HEK293 (cell line): ENCODE results near the gene ERCC1.

Source experiments
- CTCF ChIA-PET: fragments of 350-600 bp; formaldehyde crosslinking; extraction: SDS; loops from one replicate; lab custom pipeline; 2021; ENCODE audit warnings: antibody characterized with exemption; lab: Yijun Ruan, JAX
- POLR2A ChIA-PET: fragments of 300-600 bp; formaldehyde crosslinking; extraction: SDS; loops from one replicate; lab custom pipeline; 2020; ENCODE audit warnings: antibody characterized with exemption, inconsistent platforms; lab: Yijun Ruan, JAX
- H3K27ac ChIP-seq: fragments of 200-500 bp; sonication (Bioruptor generic); 2 replicates; pipeline ENCODE4 v1.5.1; 2014; ENCODE audit warnings: low read depth, low read length, control low read depth, inconsistent platforms; ENCODE audit errors: extremely low read depth
- H3K36me3 ChIP-seq, 2 experiments: fragments of 200-500 bp in 1 of 2; sonication (Bioruptor generic) in 1 of 2; 1 replicate in 1 of 2; 2 replicates in 1 of 2; pipeline ENCODE4 v1.5.1; 2014 to 2017; ENCODE audit warnings: inconsistent platforms in 2 of 2, low read length in 2 of 2; ENCODE audit not compliant: control insufficient read depth in 2 of 2, insufficient read depth in 1 of 2
- H3K4me1 ChIP-seq: fragments of 200-500 bp; sonication (Bioruptor generic); 2 replicates; pipeline ENCODE4 v1.5.1; 2014; ENCODE audit warnings: mild to moderate bottlenecking, low read length, inconsistent platforms; ENCODE audit not compliant: control insufficient read depth, insufficient read depth
- H3K4me3 ChIP-seq: 2 replicates; pipeline ENCODE4 v1.5.1; 2011; ENCODE audit warnings: low read depth, mild to moderate bottlenecking, control low read depth, low read length, moderate library complexity
- H3K9me3 ChIP-seq: fragments of 200-500 bp; sonication (Bioruptor generic); 2 replicates; pipeline ENCODE4 v1.5.1; 2014; ENCODE audit warnings: low read depth, low read length, inconsistent platforms; ENCODE audit not compliant: control insufficient read depth, insufficient read depth
- EGR2 ChIP-seq: fragments of 450-650 bp; formaldehyde crosslinking; IDR thresholded peaks from 2 replicates; pipeline ENCODE4 v1.5.1; 2016; ENCODE audit warnings: low read depth, missing biosample characterization, missing genetic modification characterization
- HIC1 ChIP-seq: fragments of 450-650 bp; formaldehyde crosslinking; IDR thresholded peaks from 2 replicates; pipeline ENCODE4 v1.5.1; 2016; ENCODE audit warnings: missing biosample characterization, missing genetic modification characterization
- KLF17 ChIP-seq: fragments of 450-650 bp; formaldehyde crosslinking; IDR thresholded peaks from 2 replicates; pipeline ENCODE4 v1.5.1; 2016; ENCODE audit warnings: missing biosample characterization, missing genetic modification characterization
- SCRT1 ChIP-seq: fragments of 450-650 bp; formaldehyde crosslinking; IDR thresholded peaks from 2 replicates; pipeline ENCODE4 v1.5.1; 2016; ENCODE audit warnings: missing biosample characterization, missing genetic modification characterization, borderline replicate concordance
- SP2 ChIP-seq: fragments of 450-650 bp; formaldehyde crosslinking; IDR thresholded peaks from 2 replicates; pipeline ENCODE4 v1.5.1; 2016; ENCODE audit warnings: missing biosample characterization, missing genetic modification characterization
- SP3 ChIP-seq: fragments of 450-650 bp; formaldehyde crosslinking; IDR thresholded peaks from 2 replicates; pipeline ENCODE4 v1.5.1; 2016; ENCODE audit warnings: missing biosample characterization, missing genetic modification characterization
- TSHZ1 ChIP-seq: fragments of 450-650 bp; formaldehyde crosslinking; IDR thresholded peaks from 2 replicates; pipeline ENCODE4 v1.5.1; 2016; ENCODE audit warnings: missing biosample characterization, missing genetic modification characterization, borderline replicate concordance
- ZBTB17 ChIP-seq: fragments of 450-650 bp; formaldehyde crosslinking; IDR thresholded peaks from 2 replicates; pipeline ENCODE4 v1.5.1; 2016; ENCODE audit warnings: missing biosample characterization, missing genetic modification characterization
- ZBTB49 ChIP-seq: fragments of 450-650 bp; formaldehyde crosslinking; IDR thresholded peaks from 2 replicates; pipeline ENCODE4 v1.5.1; 2016; ENCODE audit warnings: missing biosample characterization, missing genetic modification characterization, low read depth
- ZEB2 ChIP-seq: fragments of 450-650 bp; formaldehyde crosslinking; IDR thresholded peaks from 2 replicates; pipeline ENCODE4 v1.5.1; 2016; ENCODE audit warnings: missing biosample characterization, missing genetic modification characterization
- ZFHX2 ChIP-seq: fragments of 450-650 bp; formaldehyde crosslinking; conservative IDR thresholded peaks from 2 replicates; pipeline ENCODE4 v1.5.1; 2016; ENCODE audit warnings: missing biosample characterization, missing genetic modification characterization
- ZNF24 ChIP-seq: fragments of 450-650 bp; formaldehyde crosslinking; IDR thresholded peaks from 2 replicates; pipeline ENCODE4 v1.5.1; 2016; ENCODE audit warnings: missing biosample characterization, missing genetic modification characterization
- ZNF248 ChIP-seq: fragments of 450-650 bp; formaldehyde crosslinking; IDR thresholded peaks from 2 replicates; pipeline ENCODE4 v1.5.1; 2017; ENCODE audit warnings: missing biosample characterization, missing genetic modification characterization
- ZNF292 ChIP-seq: fragments of 450-650 bp; formaldehyde crosslinking; IDR thresholded peaks from 2 replicates; pipeline ENCODE4 v1.5.1; 2016; ENCODE audit warnings: low read depth, missing biosample characterization, missing genetic modification characterization, borderline replicate concordance
- ZNF324 ChIP-seq: fragments of 450-650 bp; formaldehyde crosslinking; IDR thresholded peaks from 2 replicates; pipeline ENCODE4 v1.5.1; 2016; ENCODE audit warnings: missing biosample characterization, missing genetic modification characterization
- ZNF416 ChIP-seq: fragments of 450-650 bp; formaldehyde crosslinking; IDR thresholded peaks from 2 replicates; pipeline ENCODE4 v1.5.1; 2016; ENCODE audit warnings: missing biosample characterization, missing genetic modification characterization
- ZNF571 ChIP-seq: fragments of 450-650 bp; formaldehyde crosslinking; IDR thresholded peaks from 2 replicates; pipeline ENCODE4 v1.5.0; 2017; ENCODE audit warnings: missing biosample characterization, missing genetic modification characterization
- ZNF623 ChIP-seq: fragments of 450-650 bp; formaldehyde crosslinking; IDR thresholded peaks from 2 replicates; pipeline ENCODE4 v1.5.1; 2016; ENCODE audit warnings: missing biosample characterization, missing genetic modification characterization
- ZNF645 ChIP-seq: fragments of 450-650 bp; formaldehyde crosslinking; IDR thresholded peaks from 2 replicates; pipeline ENCODE4; 2016; ENCODE audit warnings: missing biosample characterization, missing genetic modification characterization
- ZNF664 ChIP-seq: fragments of 450-650 bp; formaldehyde crosslinking; IDR thresholded peaks from 2 replicates; pipeline ENCODE4 v1.5.1; 2016; ENCODE audit warnings: missing biosample characterization, missing genetic modification characterization

Gene ERCC1

GRCh38 chr19:45421947-45422498 is 1.7 kb downstream of the ERCC1 start:
- Histone ChIP-seq H3K27ac (no peak overlapping the region), H3K36me3 (peaks cover 16 to 30% of the 10 kb centered on the region in 2 experiments; a peak in 2 of 3 replicates), H3K4me3 (no peak overlapping the region), H3K4me1 (peaks cover 10% of the 10 kb centered on the region; the same call in 1 of the 2 replicates), H3K9me3 (no peaks in the 10 kb centered on the region)
- ChIA-PET POLR2A (interaction anchor here (0.7 to 0.9 kb wide), 2 partner anchors 19 to 32 kb away, joined by 5 read pairs; no protein-coding TSS in a partner anchor), CTCF (interaction anchor here (0.5 to 1.1 kb wide), 3 partner anchors 18 to 84 kb away, joined by 3 read pairs; no protein-coding TSS in a partner anchor)
- TF ChIP-seq ZNF416 (tag by site-specific recombination) (no peak), ZNF623 (peak; percentile 58), ZNF664 (no peak), EGR2 (tag by site-specific recombination) (peak; percentile 88), ZFHX2 (tag by site-specific recombination) (peak; percentile 65), ZEB2 (tag by site-specific recombination) (no peak), TSHZ1 (tag by site-specific recombination) (no peak)

- POLR2A ChIA-PET = interaction anchor here (0.6 kb wide), 1 partner anchor 17 kb away, joined by 4 read pairs; no protein-coding TSS in a partner anchor
- H3K4me1 ChIP-seq = peaks cover 10% of the 10 kb centered on the region; the same call in 1 of the 2 replicates
- H3K36me3 ChIP-seq = peaks cover 21 to 36% of the 10 kb centered on the region in 2 experiments; a peak in 2 of 3 replicates
- TF ChIP-seq ZNF324 (tag by site-specific recombination) (no peak), ZNF24 (tag by site-specific recombination) (peak; percentile 61; the same call in 1 of the 2 replicates)
- CTCF ChIA-PET = no interaction called here
- no peak overlapping the region for H3K4me3 ChIP-seq
- H3K9me3 ChIP-seq = no peaks in the 10 kb centered on the region
- no peak overlapping the region for H3K27ac ChIP-seq
These were observed 2.8 kb downstream of the ERCC1 start for GRCh38 chr19:45420871-45421270.

GRCh38 chr19:45420356-45420755 is 3.4 kb downstream of the ERCC1 start:
- no peaks in the 10 kb centered on the region for H3K9me3 ChIP-seq
- H3K4me1 ChIP-seq = peaks cover 10% of the 10 kb centered on the region; the same call in 1 of the 2 replicates
- peaks cover 24 to 39% of the 10 kb centered on the region in 2 experiments; a peak in 2 of 3 replicates for H3K36me3 ChIP-seq
- POLR2A ChIA-PET = no interaction called here
- CTCF ChIA-PET = interaction anchor here (0.7 to 1.0 kb wide), 3 partner anchors 58 to 222 kb away, joined by 3 to 4 read pairs (median 3); no protein-coding TSS in a partner anchor
- H3K4me3 ChIP-seq = no peak overlapping the region
- no peak overlapping the region for H3K27ac ChIP-seq
- no peak for TF ChIP-seq ZNF571 (tag by site-specific recombination)
- TF ChIP-seq KLF17 = no peak
- TF ChIP-seq ZNF645 (tag by site-specific recombination) = no peak
- TF ChIP-seq ZNF248 (tag by site-specific recombination) = no peak
- 0 out of 2 replicates have a peak, but pooled peaks have one; percentile 10 for TF ChIP-seq SP3 (tag by site-specific recombination)
- no peak for TF ChIP-seq HIC1 (tag by site-specific recombination)
- no peak for TF ChIP-seq ZBTB17 (tag by site-specific recombination)
- TF ChIP-seq SCRT1 (tag by site-specific recombination) = peak; percentile 72; the same call in 1 of the 2 replicates
- TF ChIP-seq ZBTB49 (tag by site-specific recombination) = no peak
- TF ChIP-seq SP2 (tag by site-specific recombination) = peak; percentile 48
- TF ChIP-seq ZNF292 (tag by site-specific recombination) = no peak
